ENCODE measurements around the gene BTBD2. TPM values are rescaled to one million over a fixed set of nuclear protein-coding genes. Genes with fewer than 3 reads are reported as not detected.

Gene BTBD2
- total and polyA plus RNA-seq, 2 of the 13 experiments (the other 11 are each of a cell fraction or from before 2014, with no cell fraction given) = 28.1 to 45.3 TPM

GRCh38 chr19:2055931-2056836 lies 40.7 kb upstream of the BTBD2 start (continued):
- TF ChIP-seq HDAC1 (CRISPR knock-in tag; IDR thresholded peaks at IDR 0.05) = peak; percentile 29; the same call in 1 of the 2 replicates
- TF ChIP-seq MAFF (IDR thresholded peaks at IDR 0.05; ENCODE audit: low read depth, low read length) = no peak
- no peak for TF ChIP-seq NCOA5 (CRISPR knock-in tag; IDR thresholded peaks at IDR 0.05)
- no peak for TF ChIP-seq ZXDC (CRISPR knock-in tag; IDR thresholded peaks at IDR 0.05)
- no peak for TF ChIP-seq FOXA3 (CRISPR knock-in tag; IDR thresholded peaks at IDR 0.05)
- TF ChIP-seq GABPA (IDR thresholded peaks at IDR 0.05; ENCODE audit: low read depth, low read length) = peak; percentile 39
- TF ChIP-seq GABPA (CRISPR knock-in tag; IDR thresholded peaks at IDR 0.05; ENCODE audit: low read depth) = peak; percentile 75
- TF ChIP-seq HOXA5 (CRISPR knock-in tag; IDR thresholded peaks at IDR 0.05) = no peak
- no peak for TF ChIP-seq ZNF124 (CRISPR knock-in tag; IDR thresholded peaks at IDR 0.05)
- 0 out of 2 replicates have a peak, but pooled peaks have one; percentile 12 for TF ChIP-seq CREM (IDR thresholded peaks at IDR 0.05)
- TF ChIP-seq CREM (CRISPR knock-in tag; IDR thresholded peaks at IDR 0.05) = no peak
- TF ChIP-seq TAF15 (IDR thresholded peaks at IDR 0.05; ENCODE audit: low read depth, low read length, poor library complexity, severe bottlenecking) = no peak
- TF ChIP-seq SATB2 (CRISPR knock-in tag; IDR thresholded peaks at IDR 0.05) = no peak
- TF ChIP-seq, protein P1, sequence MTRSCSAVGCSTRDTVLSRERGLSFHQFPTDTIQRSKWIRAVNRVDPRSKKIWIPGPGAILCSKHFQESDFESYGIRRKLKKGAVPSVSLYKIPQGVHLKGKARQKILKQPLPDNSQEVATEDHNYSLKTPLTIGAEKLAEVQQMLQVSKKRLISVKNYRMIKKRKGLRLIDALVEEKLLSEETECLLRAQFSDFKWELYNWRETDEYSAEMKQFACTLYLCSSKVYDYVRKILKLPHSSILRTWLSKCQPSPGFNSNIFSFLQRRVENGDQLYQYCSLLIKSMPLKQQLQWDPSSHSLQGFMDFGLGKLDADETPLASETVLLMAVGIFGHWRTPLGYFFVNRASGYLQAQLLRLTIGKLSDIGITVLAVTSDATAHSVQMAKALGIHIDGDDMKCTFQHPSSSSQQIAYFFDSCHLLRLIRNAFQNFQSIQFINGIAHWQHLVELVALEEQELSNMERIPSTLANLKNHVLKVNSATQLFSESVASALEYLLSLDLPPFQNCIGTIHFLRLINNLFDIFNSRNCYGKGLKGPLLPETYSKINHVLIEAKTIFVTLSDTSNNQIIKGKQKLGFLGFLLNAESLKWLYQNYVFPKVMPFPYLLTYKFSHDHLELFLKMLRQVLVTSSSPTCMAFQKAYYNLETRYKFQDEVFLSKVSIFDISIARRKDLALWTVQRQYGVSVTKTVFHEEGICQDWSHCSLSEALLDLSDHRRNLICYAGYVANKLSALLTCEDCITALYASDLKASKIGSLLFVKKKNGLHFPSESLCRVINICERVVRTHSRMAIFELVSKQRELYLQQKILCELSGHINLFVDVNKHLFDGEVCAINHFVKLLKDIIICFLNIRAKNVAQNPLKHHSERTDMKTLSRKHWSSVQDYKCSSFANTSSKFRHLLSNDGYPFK (CRISPR knock-in tag; IDR thresholded peaks at IDR 0.05; ENCODE audit: borderline replicate concordance) = 0 out of 2 replicates have a peak, but pooled peaks have one; percentile 31
- no peak for TF ChIP-seq SRF (IDR thresholded peaks at IDR 0.05; ENCODE audit: low read depth, low read length)
- TF ChIP-seq FOXJ3 (CRISPR knock-in tag; IDR thresholded peaks at IDR 0.05; ENCODE audit: borderline replicate concordance) = no peak
- no peak for TF ChIP-seq KAT2B (IDR thresholded peaks at IDR 0.05; ENCODE audit: borderline replicate concordance, low read depth, low read length)
- TF ChIP-seq RFX3 (CRISPR knock-in tag; IDR thresholded peaks at IDR 0.05) = no peak
- no peak for TF ChIP-seq SP2 (CRISPR knock-in tag; IDR thresholded peaks at IDR 0.05)
- peak; percentile 77 for TF ChIP-seq GABPB1 (CRISPR knock-in tag; IDR thresholded peaks at IDR 0.05)
- peak; percentile 54; the same call in 1 of the 2 replicates for TF ChIP-seq ERF (CRISPR knock-in tag; IDR thresholded peaks at IDR 0.05)
- TF ChIP-seq LCORL (IDR thresholded peaks at IDR 0.05) = no peak
- no peak for TF ChIP-seq LCORL (CRISPR knock-in tag; IDR thresholded peaks at IDR 0.05)
- TF ChIP-seq, protein P2, sequence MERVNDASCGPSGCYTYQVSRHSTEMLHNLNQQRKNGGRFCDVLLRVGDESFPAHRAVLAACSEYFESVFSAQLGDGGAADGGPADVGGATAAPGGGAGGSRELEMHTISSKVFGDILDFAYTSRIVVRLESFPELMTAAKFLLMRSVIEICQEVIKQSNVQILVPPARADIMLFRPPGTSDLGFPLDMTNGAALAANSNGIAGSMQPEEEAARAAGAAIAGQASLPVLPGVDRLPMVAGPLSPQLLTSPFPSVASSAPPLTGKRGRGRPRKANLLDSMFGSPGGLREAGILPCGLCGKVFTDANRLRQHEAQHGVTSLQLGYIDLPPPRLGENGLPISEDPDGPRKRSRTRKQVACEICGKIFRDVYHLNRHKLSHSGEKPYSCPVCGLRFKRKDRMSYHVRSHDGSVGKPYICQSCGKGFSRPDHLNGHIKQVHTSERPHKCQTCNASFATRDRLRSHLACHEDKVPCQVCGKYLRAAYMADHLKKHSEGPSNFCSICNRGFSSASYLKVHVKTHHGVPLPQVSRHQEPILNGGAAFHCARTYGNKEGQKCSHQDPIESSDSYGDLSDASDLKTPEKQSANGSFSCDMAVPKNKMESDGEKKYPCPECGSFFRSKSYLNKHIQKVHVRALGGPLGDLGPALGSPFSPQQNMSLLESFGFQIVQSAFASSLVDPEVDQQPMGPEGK (CRISPR knock-in tag; IDR thresholded peaks at IDR 0.05) = peak; percentile 58
- TF ChIP-seq ZNF768 (CRISPR knock-in tag; IDR thresholded peaks at IDR 0.05) = peak; percentile 37; the same call in 1 of the 2 replicates

All from HepG2 (cell line).